Renal cortical epithelial cell (primary cell): ENCODE results near the gene CACNB2. TPM values are rescaled to one million over a fixed set of nuclear protein-coding genes. Genes with fewer than 3 reads are reported as not detected.
A peak's percentile ranks its signal among the peaks of the same experiment; 100 is the strongest.
"Not testable (repeated sequence)": the region's sequence is repeated elsewhere in the genome, so short reads cannot be mapped to it uniquely, and the experiment has no call there.

ENCODE experiments used
- DNase-seq: peaks from one replicate; pipeline ENCODE4 v3.0.0-alpha.2; 2011; ENCODE audit warnings: low read depth
- total RNA-seq: library from RNA; depleted of rRNA; stranded (reverse); fragments of >200 nt; gene quantifications from 2 replicates; pipeline ENCODE4 v1.2.3, GENCODE V29; 2014

The CACNB2 gene
- total RNA-seq, 1 donor from 2014 or later = not detected

DNA sequence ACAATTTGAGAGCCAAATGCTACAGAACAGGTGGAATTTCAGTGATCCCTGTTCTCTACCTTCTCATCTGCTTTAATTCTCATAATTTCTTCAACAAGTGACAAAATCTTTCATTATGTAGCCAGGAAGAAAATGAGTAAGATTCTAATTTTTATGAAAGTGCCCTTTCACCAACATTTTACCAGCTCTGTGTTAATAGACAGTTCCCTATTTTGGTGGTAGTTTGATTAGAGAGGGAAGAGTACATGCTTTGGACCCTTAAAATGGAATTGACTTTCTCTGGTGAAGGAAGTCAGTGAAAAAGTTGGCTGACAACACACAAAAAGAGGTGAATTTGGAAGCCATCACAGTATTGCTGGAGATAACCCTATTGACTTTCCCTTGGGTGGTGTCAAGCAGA is 61.7 kb downstream of the CACNB2 start:
- DNase-seq = no peak

DNA sequence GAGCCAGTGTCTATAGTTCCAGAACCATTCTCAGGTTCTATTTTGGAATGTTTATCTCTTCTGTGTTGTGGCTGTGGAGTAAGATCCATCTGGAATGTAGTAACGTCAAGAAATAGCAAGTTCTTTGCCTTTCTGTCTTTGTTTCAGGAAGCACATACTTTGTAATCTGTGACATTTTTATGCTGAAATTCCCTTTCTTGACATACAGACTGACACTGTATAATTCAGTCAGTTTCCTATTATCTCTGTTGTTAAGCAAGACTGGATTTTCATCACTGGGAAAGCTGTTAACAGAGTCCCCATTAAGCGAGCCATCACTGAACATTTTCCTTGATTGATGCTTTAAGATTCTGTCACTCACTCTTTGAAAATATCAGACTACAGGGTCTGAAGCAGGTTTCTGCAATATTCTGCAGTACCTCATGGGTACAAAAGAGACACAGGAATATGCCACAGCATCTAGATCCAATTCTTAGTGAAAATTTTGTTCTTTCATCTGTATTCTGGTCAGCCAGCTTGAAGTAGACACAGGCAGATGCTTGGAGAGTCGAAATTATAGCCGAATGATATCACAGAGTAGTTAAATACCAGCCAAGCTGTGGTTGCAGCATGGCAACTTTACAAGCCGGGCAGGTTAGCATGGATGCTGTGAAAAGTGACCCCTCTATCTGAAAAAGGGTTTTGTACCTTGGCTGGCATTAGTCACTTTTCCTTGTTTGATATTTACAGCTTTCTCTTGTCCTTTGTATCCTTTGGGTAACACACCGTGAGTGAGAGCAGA is 62.6 kb downstream of the CACNB2 start:
- DNase-seq = no peak

DNA sequence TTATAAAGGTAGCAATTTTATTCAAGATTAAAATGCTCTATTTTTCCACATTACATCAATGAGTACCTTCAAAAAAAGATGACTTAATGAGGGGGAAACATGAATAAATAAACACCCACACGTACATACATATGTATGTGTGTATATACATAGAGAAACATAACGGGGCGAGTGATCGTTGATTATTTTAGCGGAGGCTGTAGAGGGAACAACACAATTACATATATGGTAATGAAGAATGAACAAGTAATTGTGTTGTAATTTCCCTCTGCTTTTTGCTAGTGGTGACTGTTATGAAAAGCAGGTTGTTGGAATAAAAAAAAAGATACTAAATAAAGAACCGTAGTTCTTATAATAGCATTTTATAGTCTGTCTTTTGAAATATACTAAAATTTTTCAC is 63.2 kb downstream of the CACNB2 start:
- no peak for DNase-seq

GRCh38 chr10:18204039-18204835 is 64.0 kb downstream of the CACNB2 start:
- peak; percentile 13 for DNase-seq

DNA sequence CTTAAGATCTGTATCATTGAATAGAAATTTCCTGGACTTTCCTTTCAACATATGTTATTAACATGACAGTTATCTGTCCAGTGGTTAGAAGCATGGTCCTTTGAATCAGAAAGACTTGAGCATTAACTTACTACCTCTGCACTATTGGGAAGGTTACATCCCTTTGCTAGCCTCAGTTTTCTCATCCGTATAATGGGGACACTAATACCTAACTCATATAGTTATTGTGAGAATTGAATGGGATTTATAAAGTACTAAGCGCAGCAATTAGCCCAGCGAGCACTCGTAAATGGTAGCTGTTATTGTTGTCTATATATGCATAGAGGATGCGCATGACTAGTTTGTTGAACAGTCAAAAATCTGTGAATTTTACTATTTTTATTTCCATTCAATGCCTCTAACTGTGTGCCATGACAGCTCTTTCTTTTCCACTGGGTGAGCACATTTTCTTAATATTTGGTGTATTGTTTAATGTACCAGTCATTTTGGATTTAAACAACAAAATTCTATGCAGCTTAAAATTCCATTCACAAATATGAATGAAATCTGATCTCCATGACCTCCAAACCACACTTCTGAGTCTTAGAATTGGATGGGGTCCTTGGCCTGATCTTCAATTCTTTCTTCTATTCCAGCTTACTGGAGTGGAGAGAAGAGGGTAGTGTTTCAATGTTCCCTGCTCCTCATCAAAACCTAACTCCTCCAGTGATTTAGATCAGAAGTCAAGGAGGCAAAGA is 65.0 kb downstream of the CACNB2 start:
- DNase-seq = no peak

DNA sequence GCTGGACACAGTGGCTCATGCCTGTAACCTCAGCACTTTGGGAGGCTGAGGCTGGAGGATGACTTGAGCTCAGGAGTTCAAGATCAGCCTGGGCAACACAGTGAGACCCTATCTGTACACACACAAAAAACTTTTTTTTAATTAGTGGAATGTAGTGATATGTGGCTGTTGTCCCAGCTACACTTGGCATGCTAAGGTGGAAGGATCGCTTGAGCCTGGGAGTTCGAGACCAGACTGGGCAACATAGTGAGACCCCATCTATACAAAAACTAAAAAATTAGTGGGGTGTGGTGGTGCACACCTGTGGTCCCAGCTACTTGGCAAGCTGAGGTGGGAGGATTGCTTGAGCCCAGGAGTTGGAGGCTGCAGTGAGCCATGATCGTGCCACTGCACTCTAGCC is 68.0 kb downstream of the CACNB2 start:
- not testable (repeated sequence) for DNase-seq

GRCh38 chr10:18209241-18209640 is 69.0 kb downstream of the CACNB2 start:
- no peak for DNase-seq

- DNase-seq = no peak
These were observed 70.5 kb downstream of the CACNB2 start for GRCh38 chr10:18210711-18211110.

GRCh38 chr10:18211862-18212261 is 71.6 kb downstream of the CACNB2 start:
- no peak for DNase-seq

GRCh38 chr10:18213271-18213670 is 73.0 kb downstream of the CACNB2 start:
- DNase-seq = no peak

- peak; percentile 46 for DNase-seq
These were observed 74.7 kb downstream of the CACNB2 start for GRCh38 chr10:18214691-18215563.

- DNase-seq = peak; percentile 17
These were observed 76.3 kb downstream of the CACNB2 start for GRCh38 chr10:18216482-18216881.

DNA sequence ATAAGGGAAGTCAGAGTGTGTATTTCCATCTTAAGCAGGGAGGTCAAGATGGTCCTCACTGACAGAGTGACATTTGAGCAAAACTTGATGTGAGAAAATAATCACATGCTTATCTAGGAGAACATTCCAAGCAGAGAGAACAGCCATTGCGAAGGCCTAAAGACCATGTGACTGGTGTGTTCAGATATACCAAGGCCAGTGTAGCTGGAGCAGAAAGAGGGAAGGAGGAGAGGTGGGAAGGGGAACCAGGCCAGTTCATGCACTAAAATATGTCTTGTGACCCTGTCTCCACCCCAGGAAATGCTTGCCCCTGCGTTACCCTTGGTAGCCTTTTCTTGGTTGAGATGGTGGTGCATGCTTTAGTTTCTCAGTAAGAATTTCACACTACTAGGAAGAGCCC is 77.4 kb downstream of the CACNB2 start:
- DNase-seq = no peak

DNA sequence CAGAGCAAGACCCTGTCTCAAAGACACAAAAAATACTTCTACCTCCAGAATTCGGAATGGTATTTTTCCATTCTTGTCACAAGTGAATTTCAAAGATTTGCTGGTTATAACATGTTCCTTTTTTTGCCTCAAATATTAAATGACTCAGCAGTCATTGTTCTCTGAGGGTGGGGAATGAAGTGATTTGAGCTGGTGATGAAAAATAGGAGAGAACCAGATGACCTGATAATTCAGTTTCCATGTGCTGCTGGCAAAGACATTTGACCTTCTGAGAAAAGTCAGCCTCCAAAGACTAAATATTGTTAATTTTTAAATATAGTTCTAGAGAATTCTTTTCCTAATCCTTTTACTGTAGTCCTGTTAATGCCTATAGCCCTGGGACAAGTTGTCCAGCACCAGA is 78.9 kb downstream of the CACNB2 start:
- DNase-seq = no peak

- DNase-seq = no peak
These were observed 80.9 kb downstream of the CACNB2 start for GRCh38 chr10:18221123-18221522.

GRCh38 chr10:18221882-18222281 is 81.7 kb downstream of the CACNB2 start:
- DNase-seq = no peak

- no peak for DNase-seq
These were observed 82.6 kb downstream of the CACNB2 start for GRCh38 chr10:18222866-18223265.

DNA sequence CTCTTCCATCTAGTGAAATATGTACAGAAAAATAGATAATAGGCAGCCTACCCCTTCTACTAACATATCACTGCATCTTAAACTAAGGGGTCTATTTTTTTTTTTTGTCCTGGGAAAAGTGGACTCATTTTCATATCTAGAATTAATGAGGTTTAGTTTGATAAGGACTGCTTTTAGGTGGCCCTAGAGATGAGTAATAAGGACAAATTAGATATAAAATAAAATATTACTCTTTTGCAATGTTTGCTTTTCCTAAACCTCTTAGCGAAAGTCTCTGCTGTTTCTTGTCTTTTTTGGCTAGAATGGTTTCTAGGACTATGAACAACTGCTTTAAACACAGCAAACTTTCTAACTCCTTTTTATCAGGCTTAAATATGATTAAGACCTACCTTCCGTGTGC is 83.7 kb downstream of the CACNB2 start:
- no peak for DNase-seq

GRCh38 chr10:18224626-18225445 is 84.6 kb downstream of the CACNB2 start:
- no peak for DNase-seq

- no peak for DNase-seq
These were observed 86.1 kb downstream of the CACNB2 start for GRCh38 chr10:18226336-18226735.

DNA sequence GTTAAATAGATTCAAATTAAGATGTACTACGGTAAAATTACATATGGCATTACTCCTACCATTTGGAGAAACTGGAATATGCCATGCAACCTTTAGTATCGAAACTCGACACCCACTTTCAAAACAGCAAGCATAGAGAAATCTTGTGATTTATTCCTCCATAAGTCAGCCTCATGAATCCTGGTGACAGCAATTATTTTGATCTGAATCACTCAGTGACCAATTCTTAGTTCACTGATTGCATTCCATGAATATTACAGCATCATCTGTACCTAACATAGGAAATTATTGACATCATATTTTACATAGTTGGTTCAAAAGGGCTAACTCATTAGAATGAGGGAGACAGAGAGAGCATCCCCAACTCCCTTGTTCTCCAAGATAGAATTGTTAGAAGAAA is 89.6 kb downstream of the CACNB2 start:
- peak; percentile 12 for DNase-seq
